HG02763 (cell line): ENCODE results near the gene CXCL6.

Experiments
- ATAC-seq: cut with Tn5 transposase; IDR thresholded peaks from one replicate; pipeline ENCODE4 v1.9.1; 2021; ENCODE audit warnings: mild to moderate bottlenecking, moderate library complexity; ENCODE audit not compliant: unreplicated experiment

Gene CXCL6

DNA sequence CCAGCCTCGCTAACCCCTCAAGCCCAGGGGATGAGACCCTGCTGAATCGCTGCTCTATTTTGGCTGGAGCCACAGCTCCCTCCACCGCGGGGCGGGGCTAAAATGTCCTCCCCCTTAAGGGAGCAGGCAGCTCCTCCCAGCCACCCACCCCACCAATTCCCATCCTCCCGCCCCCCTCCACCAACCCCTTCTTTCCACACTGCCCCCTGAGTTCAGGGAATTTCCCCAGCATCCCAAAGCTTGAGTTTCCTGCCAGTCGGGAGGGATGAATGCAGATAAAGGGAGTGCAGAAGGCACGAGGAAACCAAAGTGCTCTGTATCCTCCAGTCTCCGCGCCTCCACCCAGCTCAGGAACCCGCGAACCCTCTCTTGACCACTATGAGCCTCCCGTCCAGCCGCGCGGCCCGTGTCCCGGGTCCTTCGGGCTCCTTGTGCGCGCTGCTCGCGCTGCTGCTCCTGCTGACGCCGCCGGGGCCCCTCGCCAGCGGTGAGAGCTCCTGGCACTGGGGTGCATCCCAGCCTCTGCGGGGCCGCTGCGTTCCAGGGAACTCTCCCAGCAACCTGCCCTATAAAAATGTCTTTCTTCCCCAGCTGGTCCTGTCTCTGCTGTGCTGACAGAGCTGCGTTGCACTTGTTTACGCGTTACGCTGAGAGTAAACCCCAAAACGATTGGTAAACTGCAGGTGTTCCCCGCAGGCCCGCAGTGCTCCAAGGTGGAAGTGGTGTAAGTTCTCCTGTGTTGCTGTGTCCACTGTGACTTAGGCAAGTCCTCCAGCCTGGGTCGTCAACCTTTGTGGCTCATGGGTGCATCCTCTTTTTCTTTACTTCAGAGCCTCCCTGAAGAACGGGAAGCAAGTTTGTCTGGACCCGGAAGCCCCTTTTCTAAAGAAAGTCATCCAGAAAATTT is at the start of gene CXCL6:
Gene CXCL6 (plus strand): TSS at position 306 of the 907 bp plus-strand sequence. CDS start 73 bp downstream, at position 379.
- no peak for ATAC-seq

DNA sequence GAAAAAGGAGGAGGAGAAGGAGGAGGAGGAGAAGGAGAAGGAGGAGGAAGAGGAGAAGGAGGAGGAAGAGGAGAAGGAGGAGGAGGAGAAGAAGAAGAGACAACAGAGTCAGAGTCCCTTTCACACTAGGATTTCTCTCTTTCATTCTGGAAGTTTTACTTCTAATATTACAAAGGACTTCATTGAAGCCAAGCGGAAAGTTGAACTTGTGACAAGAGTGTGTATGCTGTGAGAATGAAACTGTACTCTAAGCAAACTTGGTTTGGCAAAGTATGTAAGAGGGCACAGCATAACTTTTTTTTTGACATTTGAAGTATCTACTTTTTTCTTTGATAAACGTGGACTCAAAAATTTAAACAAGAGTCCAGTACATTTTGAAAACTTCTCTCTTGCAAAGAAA is 48.1 kb upstream of the CXCL6 start:
- ATAC-seq, result no peak

DNA sequence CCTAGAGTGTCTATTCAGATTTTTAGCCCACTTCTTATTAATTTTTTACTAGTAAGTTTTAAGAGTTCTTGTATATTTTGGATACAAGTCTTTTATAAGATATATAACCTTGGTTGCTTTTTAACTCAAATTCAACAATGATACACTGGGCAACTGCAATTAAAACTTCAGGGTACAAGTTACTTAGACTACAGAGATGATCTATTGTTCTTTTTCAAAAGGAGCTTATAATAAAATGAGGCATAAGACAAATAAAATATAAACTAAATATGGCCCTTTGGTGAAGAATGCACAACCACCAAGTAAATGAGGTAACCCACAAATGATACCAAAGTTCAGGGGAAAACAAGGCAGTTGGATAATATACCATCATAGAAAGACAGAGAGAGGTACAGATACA is 37.6 kb upstream of the CXCL6 start:
- no peak for ATAC-seq

DNA sequence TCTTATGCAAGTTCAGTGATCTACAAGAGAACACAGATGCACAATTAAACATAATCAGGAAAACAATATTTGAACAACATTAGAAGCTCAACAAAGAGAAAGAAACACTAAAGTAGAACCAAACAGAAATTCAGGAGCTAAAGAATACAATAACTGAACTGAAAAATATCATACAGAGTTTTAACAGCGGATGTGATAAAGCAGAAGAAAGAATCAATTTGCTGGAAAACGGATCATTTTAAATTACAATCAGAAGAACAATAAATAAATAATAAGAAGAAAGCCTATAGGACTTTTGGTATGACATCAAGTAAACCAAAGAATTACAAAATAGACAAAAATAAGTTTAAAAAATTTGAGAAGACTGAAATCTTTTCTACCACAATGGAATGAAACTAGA is 36.3 kb upstream of the CXCL6 start:
- ATAC-seq, result no peak

DNA sequence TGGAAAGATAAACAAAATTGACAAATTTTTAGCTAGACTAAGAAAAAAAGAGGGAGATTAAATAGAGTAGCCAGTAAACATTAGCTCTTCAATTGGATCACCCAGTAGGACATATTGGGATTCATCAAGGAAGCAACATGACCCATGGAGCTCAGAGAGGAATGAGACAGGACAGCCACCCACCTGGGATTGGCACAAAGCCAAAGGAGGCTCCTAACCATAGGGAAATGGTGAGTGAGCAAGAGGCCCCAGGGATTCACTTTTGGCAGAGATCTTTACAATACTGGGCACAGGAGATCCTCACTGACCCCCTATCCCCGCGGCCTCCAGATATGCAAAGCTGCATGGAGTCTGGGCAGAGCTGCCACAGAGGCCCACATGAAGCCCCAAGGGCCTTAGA is 34.8 kb upstream of the CXCL6 start:
- ATAC-seq, result no peak

DNA sequence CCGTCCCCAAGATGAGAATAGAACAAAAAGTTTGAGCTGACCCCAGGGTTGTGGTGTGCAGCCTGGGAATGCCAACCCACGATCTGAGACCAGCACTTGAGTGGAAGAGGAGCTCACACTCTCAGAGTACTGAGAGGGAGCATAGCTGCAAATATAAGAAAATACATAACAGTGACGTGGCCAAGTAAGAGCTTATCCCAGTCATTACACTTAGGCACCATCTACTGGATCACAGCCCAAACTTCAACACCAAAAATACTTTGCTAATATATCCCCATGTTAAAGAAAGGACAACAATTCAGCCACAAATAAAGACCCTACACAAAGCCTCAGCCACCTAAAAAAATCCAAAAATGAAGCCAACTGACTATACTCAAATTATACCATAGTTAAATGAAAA is 33.3 kb upstream of the CXCL6 start:
- ATAC-seq, result no peak

DNA sequence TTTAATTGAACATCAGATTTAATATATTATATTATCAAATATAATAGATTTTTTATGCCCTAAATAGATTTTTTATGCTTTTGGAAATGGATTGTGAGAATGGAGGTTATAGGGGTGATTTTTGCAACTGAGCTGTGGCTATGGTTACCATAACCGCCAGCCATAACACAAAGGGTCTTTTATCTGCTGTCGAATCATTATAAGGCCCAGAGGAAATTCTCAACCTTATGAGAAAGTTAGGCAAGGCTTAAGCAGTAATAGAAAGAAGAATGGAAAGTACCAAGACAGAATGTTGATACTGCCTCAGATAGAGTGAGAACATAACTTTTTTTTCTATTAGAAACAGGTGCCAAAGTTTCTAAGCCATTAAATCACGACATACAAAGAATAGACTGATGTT is 26.3 kb upstream of the CXCL6 start:
- ATAC-seq, result no peak

DNA sequence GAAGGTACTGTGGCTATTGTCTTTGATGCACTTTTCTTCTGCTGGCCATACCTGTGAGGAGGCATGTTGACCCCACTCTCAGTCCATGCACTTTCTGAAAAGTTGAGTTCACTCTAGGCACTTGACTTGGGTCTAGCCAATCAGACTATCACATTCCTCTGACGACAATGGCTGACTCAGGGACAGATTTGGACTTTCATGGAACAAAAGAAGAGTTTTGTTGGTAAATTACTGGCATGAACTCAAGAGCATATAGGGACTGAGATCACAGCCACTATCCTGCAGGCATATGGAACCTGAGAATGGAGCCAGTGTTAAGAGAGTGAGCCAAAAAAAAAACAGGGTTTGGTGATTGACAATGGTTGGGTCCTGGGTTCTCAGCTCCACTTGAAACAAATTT is 24.6 kb upstream of the CXCL6 start:
- ATAC-seq, result no peak

DNA sequence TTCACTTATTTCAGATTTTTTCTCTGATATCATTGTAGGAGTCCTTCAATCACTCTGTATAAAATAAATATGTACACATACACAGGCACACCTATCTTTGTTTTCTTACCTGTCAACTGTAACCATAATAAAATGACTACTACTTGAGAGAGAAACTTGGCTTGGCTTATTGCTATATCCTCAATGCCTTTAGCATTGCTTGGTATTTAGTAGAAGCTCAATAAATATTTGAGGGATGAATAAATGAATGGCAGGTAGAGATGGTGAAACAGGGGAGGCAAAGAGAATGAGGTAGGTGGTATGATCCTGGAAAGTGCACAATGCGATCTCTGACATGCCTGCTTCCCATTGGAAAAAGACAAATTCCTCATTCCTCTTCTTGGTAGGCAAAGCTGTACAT is 21.8 kb upstream of the CXCL6 start:
- ATAC-seq, result no peak

DNA sequence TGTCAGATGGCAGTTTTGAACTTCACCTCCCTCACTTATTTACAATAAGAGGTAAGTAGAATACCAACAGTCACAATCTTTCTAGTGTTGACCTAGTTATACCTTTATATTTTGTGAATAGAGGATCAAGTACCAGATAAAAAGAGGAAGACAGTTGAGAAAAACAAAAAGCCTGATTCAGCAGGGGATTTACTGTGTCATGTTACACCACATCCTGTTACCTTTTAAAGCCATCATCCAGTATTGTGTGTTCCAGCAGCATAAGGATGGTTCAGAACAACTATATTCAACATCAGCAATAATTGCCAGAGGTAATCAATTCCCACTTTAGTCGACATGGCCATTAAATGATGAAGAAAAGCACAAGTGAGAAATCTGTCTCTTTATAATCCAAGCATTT is 21.3 kb upstream of the CXCL6 start:
- no peak for ATAC-seq

DNA sequence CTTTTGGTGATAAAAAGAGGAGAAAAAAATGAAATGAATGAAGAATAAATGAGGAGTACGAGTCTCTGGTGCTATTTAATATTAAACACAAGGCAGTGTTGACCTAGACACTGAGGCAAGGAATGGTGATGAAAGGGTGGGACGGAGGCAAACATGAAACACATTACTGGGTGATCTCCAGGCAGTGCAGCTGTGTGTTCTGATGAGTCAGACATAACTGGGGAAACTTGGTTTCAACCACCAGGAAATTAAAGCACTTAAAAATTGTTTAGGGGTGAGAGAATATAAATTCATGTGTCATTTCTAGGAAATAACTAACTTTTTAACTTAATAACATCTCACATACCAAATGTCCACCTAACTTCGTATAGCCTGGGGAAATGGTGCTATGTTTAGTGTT is 19.7 kb upstream of the CXCL6 start:
- no peak for ATAC-seq

DNA sequence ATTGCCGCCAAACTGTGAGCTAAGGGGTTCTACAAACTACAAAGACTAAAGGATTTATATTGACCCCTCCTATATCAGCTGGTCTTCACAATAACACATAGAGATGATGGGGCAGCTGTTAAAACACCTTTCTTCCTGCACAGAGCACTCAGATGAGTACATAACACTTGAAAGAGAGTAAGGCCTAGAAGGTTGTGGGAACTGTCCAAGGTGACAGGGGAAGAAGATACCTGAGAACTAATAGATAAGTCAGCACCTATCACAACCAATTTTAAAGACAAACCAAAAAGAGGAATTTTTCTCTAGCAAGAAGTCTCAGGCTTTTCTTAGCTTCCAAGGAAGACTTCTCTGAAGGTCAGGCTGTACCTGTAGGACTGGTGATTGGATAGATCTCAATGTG is 19.1 kb upstream of the CXCL6 start:
- ATAC-seq, result no peak

DNA sequence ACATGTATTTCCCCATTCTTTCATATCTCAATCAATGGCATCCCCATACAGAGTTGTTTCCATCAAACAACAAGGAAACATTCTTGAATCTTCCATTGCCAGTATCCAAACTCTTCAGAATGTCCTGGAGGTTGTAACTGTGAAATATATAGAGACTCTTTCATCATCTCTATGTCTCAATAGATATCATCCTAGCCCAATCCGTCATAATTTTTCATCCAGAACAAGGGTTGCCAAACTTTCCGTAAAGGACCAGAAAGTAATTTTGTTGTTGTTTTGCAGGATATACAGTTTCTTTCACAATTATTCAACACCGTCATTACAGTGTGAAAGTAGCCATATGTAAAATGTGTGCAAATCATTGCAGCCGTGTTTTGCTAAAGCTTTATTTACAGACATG is 15.2 kb upstream of the CXCL6 start:
- no peak for ATAC-seq

DNA sequence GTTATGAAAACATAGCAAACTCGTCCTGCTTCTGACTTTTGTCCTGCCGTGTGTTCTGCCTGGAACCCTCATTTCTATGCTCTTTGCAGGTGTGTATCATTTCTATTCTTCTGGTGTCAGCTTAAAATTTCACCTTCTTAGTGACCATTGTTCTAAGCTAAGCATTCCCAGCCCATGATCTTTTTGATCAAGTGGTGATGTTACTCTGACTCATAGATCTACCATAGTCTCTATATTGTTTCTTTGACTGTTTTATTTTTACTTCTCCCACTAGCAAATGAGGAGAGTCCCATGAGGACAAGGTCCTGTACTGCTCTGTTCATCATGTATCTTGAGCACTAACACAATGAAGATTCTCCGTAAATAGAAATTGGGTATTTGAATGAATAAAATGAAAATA is 14.1 kb upstream of the CXCL6 start:
- no peak for ATAC-seq

DNA sequence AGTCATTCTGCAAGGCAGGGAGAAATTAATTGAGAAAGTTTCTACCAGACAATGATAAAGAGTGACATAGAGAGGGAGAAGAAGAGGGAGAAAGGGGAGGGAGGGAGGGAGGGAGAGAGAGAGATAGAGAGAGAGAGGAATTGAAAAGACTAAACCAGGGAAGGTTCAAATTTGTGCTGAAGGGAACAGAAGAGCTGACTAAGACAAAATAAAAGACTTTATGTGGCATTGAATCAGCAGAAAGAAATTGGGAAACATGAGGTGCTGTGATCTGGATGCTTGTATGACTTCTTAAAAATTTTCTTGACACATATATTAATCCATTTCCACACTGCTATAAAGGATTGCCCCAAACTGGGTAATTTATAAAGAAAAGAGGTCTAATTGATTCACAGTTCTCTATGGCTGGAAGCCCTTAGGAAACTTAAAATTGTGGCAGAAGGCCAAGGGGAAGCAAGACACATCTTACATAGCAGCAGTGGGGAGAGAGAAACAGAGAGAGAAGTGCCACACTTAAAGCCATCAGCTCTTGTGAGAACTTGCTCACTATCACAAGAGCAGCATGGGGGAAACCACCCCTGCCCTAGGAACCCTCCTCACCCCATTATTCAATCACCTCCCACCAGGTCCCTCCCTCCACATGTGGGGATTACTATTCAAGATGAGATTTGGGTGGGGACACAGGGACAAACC is 13.5 kb upstream of the CXCL6 start:
- no peak for ATAC-seq

DNA sequence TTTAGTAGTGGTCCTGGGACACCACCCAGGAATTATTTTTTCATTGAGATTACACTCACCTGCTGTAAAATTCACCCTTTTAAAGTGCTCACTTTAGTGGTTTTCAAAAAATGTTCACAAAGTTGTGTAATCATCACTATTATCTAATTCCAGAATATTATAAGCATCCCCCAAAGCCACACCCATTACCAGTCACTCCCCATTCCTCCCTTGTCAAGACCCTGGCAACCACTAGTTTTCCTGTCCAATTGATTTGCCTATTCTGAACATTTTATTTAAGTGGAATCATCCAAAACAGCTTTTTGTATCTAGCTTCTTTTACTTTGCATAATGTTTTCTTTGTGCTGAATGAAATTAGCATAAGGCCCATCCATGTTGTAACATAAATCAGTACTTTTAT is 12.7 kb upstream of the CXCL6 start:
- ATAC-seq, result no peak

DNA sequence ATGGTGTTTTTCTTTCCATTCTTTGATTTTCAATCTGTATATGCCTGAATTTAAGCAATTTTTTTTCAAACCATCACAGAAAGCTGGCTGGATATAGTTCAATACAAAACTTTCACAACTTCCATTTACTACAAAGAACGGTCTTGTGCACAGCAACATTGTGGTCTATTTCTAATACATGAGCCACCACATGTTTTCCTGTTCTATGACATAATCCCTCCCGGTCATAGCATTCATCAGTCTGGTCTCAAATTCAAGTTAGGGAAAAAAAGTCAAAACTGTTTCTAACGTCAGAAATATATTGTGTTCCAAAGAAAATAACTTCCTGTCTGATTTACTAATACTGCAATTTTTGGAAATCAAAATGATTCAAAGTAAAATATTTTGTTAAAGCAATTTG is 7.5 kb upstream of the CXCL6 start:
- no peak for ATAC-seq

DNA sequence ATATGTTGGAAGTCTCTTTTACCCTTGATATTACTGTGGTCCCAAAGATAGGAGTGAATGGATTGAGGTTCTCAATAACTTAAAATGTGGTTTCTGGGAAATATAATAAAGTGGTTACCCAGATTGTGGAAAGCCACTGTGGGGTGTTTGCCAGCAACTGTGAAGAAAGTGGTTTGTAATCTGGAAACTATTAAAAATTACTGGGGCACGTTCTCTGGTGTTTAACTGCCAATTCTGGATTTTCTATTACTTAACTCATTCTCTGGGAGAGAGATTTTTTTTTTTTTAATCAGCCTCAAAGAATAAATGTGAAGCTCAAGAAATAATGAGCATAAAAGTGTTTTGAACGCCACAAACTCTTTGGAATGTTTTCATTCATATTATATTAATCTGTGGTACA is 4.9 kb upstream of the CXCL6 start:
- ATAC-seq, result no peak

DNA sequence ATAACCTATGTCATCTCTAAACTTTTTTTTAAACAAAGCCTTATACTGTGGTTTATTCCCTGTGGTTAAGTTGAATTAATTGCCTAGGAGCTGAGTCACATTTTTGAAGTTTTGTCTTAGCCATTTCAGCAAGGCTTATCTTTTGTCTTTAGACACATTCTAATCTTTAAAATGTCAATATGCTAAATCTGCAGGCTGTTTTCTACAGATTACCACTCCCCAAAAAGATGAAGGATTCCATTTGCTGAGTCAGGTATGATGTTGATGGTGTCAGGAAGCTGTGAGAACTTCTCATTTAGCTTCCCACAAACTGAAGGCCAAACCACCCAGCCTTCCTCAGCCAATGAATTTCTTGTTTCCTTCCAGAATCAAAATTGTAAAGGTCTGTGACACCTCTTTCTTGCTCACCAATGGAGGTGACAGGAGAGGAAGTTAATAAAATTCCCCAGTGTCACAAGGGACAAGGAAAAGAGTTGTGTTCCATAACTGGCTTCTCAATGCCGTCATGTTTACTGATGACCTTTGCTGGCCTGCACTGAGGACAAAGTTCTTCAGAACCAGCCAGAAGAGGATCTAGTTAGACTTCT is 3.7 kb upstream of the CXCL6 start:
- ATAC-seq, result no peak

DNA sequence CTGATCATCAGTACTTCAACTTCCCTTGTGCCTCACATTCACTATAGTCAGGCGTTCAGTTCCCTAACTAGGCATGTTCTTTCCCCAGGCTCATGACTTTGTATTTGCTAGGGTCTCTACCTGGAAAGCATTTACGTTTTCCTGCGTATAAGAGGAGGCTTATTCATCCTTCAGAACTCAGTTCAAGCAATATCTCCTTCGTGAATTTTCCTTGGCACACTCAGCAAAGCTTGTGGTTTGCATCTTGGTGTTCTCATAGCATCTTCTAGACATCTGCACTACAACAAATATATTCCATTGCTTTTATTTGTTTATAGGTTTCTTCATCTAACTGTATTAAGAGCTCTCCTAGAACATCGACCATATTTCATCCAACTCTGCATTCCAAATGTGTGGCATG is 2.6 kb downstream of the CXCL6 start:
- no peak for ATAC-seq

DNA sequence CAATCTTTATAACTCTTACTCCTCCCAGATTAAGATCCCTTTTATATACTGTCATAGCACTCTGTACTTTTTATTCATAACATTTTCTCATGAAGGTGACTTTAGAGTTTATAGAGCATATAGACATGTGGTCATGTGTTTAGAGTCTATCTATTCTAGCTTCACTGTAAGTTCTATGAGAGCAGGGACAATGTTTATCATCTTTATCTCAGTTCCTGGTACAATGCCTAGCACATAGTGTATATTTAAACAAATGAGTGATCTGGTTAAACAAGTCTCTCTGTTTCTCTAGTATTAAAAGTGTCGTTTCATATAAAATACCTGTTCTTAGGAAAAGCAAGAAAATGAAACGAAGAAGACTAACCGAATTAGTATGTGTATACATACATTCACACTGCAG is 3.2 kb downstream of the CXCL6 start:
- no peak for ATAC-seq
